CD8-positive, alpha-beta memory T cell (primary cell): Measurements from ENCODE around the gene KRT77. TPM values are rescaled to one million over a fixed set of nuclear protein-coding genes. Genes with fewer than 3 reads are reported as not detected.

Source experiments
- CTCF ChIA-PET: fragments of 350-600 bp; sonication (Branson Sonifier 250); formaldehyde crosslinking; loops from one replicate; lab custom pipeline; 2021; ENCODE audit warnings: antibody characterized with exemption; lab: Charles Lee
- POLR2A ChIA-PET: fragments of 350-600 bp; sonication (Branson Sonifier 250); formaldehyde crosslinking; loops from one replicate; lab custom pipeline; 2021; ENCODE audit warnings: antibody characterized with exemption; lab: Charles Lee
- DNase-seq, 5 donors: peaks; one replicate each; pipeline versions ENCODE4 v3.0.0 to v3.0.0-alpha.2; 2020 to 2022; ENCODE audit warnings: mixed read lengths in 1 of 5
- H3K27ac ChIP-seq: one replicate; pipeline ENCODE4 v1.7.0; 2013; ENCODE audit warnings: low read depth, mild to moderate bottlenecking, low read length, moderate library complexity
- H3K27me3 ChIP-seq: 2 replicates; pipeline ENCODE4 v1.7.0; 2013; ENCODE audit warnings: low read length, mild to moderate bottlenecking; ENCODE audit not compliant: insufficient read depth, poor library complexity, severe bottlenecking
- H3K36me3 ChIP-seq: 2 replicates; pipeline ENCODE4 v1.7.0; 2013; ENCODE audit warnings: mild to moderate bottlenecking, low read length, moderate library complexity; ENCODE audit not compliant: insufficient read depth
- H3K4me1 ChIP-seq: 2 replicates; pipeline ENCODE4 v1.7.0; 2013; ENCODE audit warnings: mild to moderate bottlenecking, low read length, moderate library complexity; ENCODE audit not compliant: insufficient read depth
- H3K4me3 ChIP-seq: 2 replicates; pipeline ENCODE4 v1.7.0; 2013; ENCODE audit warnings: mild to moderate bottlenecking, low read length
- H3K9me3 ChIP-seq: 2 replicates; pipeline ENCODE4 v1.7.0; 2013; ENCODE audit warnings: mild to moderate bottlenecking, low read length
- H3K27ac Mint-ChIP-seq, 8 donors: one replicate each; pipeline ENCODE4 v1.8.0; 2020 to 2021; ENCODE audit warnings: mixed read lengths in 8 of 8, mild to moderate bottlenecking in 6 of 8, inconsistent platforms in 3 of 8, moderate library complexity in 3 of 8
- H3K27me3 Mint-ChIP-seq, 2 donors: one replicate each; pipeline ENCODE4 v1.8.0; 2020 to 2021; ENCODE audit warnings: mixed read lengths in 2 of 2, mild to moderate bottlenecking in 1 of 2, moderate library complexity in 1 of 2
- H3K36me3 Mint-ChIP-seq, 3 donors: one replicate each; pipeline ENCODE4 v1.8.0; 2020 to 2021; ENCODE audit warnings: mixed read lengths in 3 of 3, inconsistent platforms in 1 of 3, mild to moderate bottlenecking in 1 of 3
- H3K4me1 Mint-ChIP-seq, 3 donors: one replicate each; pipeline ENCODE4 v1.8.0; 2020 to 2021; ENCODE audit warnings: mixed read lengths in 3 of 3, inconsistent platforms in 1 of 3, mild to moderate bottlenecking in 1 of 3
- H3K4me3 Mint-ChIP-seq, 7 donors: one replicate each; pipeline ENCODE4 v1.8.0; 2020 to 2021; ENCODE audit warnings: mixed read lengths in 7 of 7, mild to moderate bottlenecking in 6 of 7, moderate library complexity in 4 of 7, inconsistent platforms in 2 of 7
- H3K9me3 Mint-ChIP-seq, 5 donors: one replicate each; pipeline ENCODE4 v1.8.0; 2020 to 2022; ENCODE audit warnings: mixed read lengths in 5 of 5, mild to moderate bottlenecking in 3 of 5, moderate library complexity in 2 of 5, inconsistent platforms in 1 of 5
- polyA plus RNA-seq: library from polyadenylated mRNA; unstranded; fragments of 300-500 nt; fragmentation: Illumina TruSeq; gene quantifications from one replicate; pipeline ENCODE4 v1.2.3, GENCODE V29; 2021
- total RNA-seq, 2 experiments: library from RNA; stranded (reverse); gene quantifications; one replicate each; pipeline ENCODE4 v1.2.3, GENCODE V29; 2021

The KRT77 gene
- total and polyA plus RNA-seq, 3 experiments from 2014 or later, result not detected

- Mint-ChIP-seq H3K27ac (peak overlapping the region in 6 of 8 donors; percentile 18 to 81 (median 62)), H3K9me3 (no peaks in the 10 kb centered on the region), H3K27me3 (peaks cover 7 to 34% of the 10 kb centered on the region in 2 donors), H3K36me3 (peaks cover 0 to 2% (median 0%) of the 10 kb centered on the region in 3 donors), H3K4me1 (peaks cover 23 to 46% (median 30%) of the 10 kb centered on the region in 3 donors), H3K4me3 (peak overlapping the region; percentile 85 to 97 (median 90))
- DNase-seq, result no peak
- Histone ChIP-seq H3K36me3 (no peaks in the 10 kb centered on the region), H3K9me3 (no peaks in the 10 kb centered on the region), H3K27ac (no peak overlapping the region), H3K4me1 (peaks cover 24% of the 10 kb centered on the region), H3K27me3 (no peaks in the 10 kb centered on the region), H3K4me3 (peak overlapping the region; percentile 46)
- CTCF ChIA-PET, result no interaction called here
- POLR2A ChIA-PET, result interaction anchor here (0.8 kb wide), 1 partner anchor 81 kb away, joined by 4 read pairs; no protein-coding TSS in a partner anchor
Observed at GRCh38 chr12:52690351-52691075, 12.8 kb downstream of the KRT77 start.

GRCh38 chr12:52689936-52690335 is 13.4 kb downstream of the KRT77 start:
- Histone ChIP-seq H3K4me1 (peaks cover 24% of the 10 kb centered on the region), H3K9me3 (no peaks in the 10 kb centered on the region), H3K27me3 (no peaks in the 10 kb centered on the region), H3K4me3 (no peak overlapping the region), H3K27ac (no peak overlapping the region), H3K36me3 (no peaks in the 10 kb centered on the region)
- H3K36me3 Mint-ChIP-seq, result peaks cover 0 to 2% (median 0%) of the 10 kb centered on the region in 3 donors
- ChIA-PET CTCF (no interaction called here), POLR2A (no interaction called here)
- H3K27me3 Mint-ChIP-seq, result peaks cover 9 to 33% of the 10 kb centered on the region in 2 donors
- peak overlapping the region in 3 of 8 donors; percentile 47 to 63 (median 61) for H3K27ac Mint-ChIP-seq
- H3K4me3 Mint-ChIP-seq, result peak overlapping the region in 6 of 7 donors; percentile 2 to 91 (median 45)
- DNase-seq, result no peak
- H3K4me1 Mint-ChIP-seq, result peaks cover 23 to 46% (median 30%) of the 10 kb centered on the region in 3 donors
- no peaks in the 10 kb centered on the region for H3K9me3 Mint-ChIP-seq

GRCh38 chr12:52689239-52689638 is 14.1 kb downstream of the KRT77 start:
- Histone ChIP-seq H3K27me3 (no peaks in the 10 kb centered on the region), H3K4me3 (no peak overlapping the region), H3K4me1 (peaks cover 24% of the 10 kb centered on the region), H3K9me3 (no peaks in the 10 kb centered on the region), H3K36me3 (no peaks in the 10 kb centered on the region), H3K27ac (no peak overlapping the region)
- H3K27me3 Mint-ChIP-seq, result peaks cover 9 to 34% of the 10 kb centered on the region in 2 donors
- peak overlapping the region in 1 of 7 donors; percentile 35 for H3K4me3 Mint-ChIP-seq
- CTCF ChIA-PET, result no interaction called here
- H3K9me3 Mint-ChIP-seq, result no peaks in the 10 kb centered on the region
- H3K4me1 Mint-ChIP-seq, result peaks cover 23 to 46% (median 30%) of the 10 kb centered on the region in 3 donors
- POLR2A ChIA-PET, result no interaction called here
- peaks cover 0 to 2% (median 0%) of the 10 kb centered on the region in 3 donors for H3K36me3 Mint-ChIP-seq
- no peak for DNase-seq
- H3K27ac Mint-ChIP-seq, result peak overlapping the region in 3 of 8 donors; percentile 17 to 61 (median 20)

- Mint-ChIP-seq H3K4me1 (peaks cover 23 to 46% (median 30%) of the 10 kb centered on the region in 3 donors), H3K27me3 (peaks cover 9 to 40% of the 10 kb centered on the region in 2 donors), H3K36me3 (peaks cover 0 to 2% (median 0%) of the 10 kb centered on the region in 3 donors), H3K27ac (peak overlapping the region in 2 of 8 donors; percentile 12 to 76), H3K4me3 (peak overlapping the region in 1 of 7 donors; percentile 20), H3K9me3 (no peaks in the 10 kb centered on the region)
- Histone ChIP-seq H3K9me3 (no peaks in the 10 kb centered on the region), H3K36me3 (no peaks in the 10 kb centered on the region), H3K4me1 (peaks cover 24% of the 10 kb centered on the region), H3K27me3 (no peaks in the 10 kb centered on the region), H3K27ac (no peak overlapping the region), H3K4me3 (no peak overlapping the region)
- ChIA-PET POLR2A (no interaction called here), CTCF (no interaction called here)
- no peak for DNase-seq
Observed at GRCh38 chr12:52688481-52688880, 14.8 kb downstream of the KRT77 start.

GRCh38 chr12:52687497-52688385 is 15.6 kb downstream of the KRT77 start:
- peaks cover 9 to 36% of the 10 kb centered on the region in 2 donors for H3K27me3 Mint-ChIP-seq
- no peaks in the 10 kb centered on the region for H3K9me3 Mint-ChIP-seq
- peaks cover 24% of the 10 kb centered on the region for H3K4me1 ChIP-seq
- no peaks in the 10 kb centered on the region for H3K27me3 ChIP-seq
- no peak for DNase-seq
- H3K4me3 ChIP-seq, result no peak overlapping the region
- H3K27ac ChIP-seq, result no peak overlapping the region
- ChIA-PET CTCF (no interaction called here), POLR2A (no interaction called here)
- H3K36me3 ChIP-seq, result no peaks in the 10 kb centered on the region
- H3K4me3 Mint-ChIP-seq, result peak overlapping the region in 1 of 7 donors; percentile 20
- H3K27ac Mint-ChIP-seq, result peak overlapping the region in 6 of 8 donors; percentile 4 to 77 (median 28)
- H3K4me1 Mint-ChIP-seq, result peaks cover 22 to 40% (median 28%) of the 10 kb centered on the region in 3 donors
- H3K9me3 ChIP-seq, result no peaks in the 10 kb centered on the region
- no peaks in the 10 kb centered on the region for H3K36me3 Mint-ChIP-seq

GRCh38 chr12:52686756-52687487 is 16.4 kb downstream of the KRT77 start:
- no peak overlapping the region for H3K4me3 ChIP-seq
- no peaks in the 10 kb centered on the region for H3K36me3 Mint-ChIP-seq
- no peaks in the 10 kb centered on the region for H3K9me3 Mint-ChIP-seq
- H3K27me3 Mint-ChIP-seq, result peaks cover 6 to 31% of the 10 kb centered on the region in 2 donors
- H3K27ac Mint-ChIP-seq, result peak overlapping the region in 3 of 8 donors; percentile 26 to 77 (median 30)
- no peak overlapping the region for H3K4me3 Mint-ChIP-seq
- no peak for DNase-seq
- no peaks in the 10 kb centered on the region for H3K36me3 ChIP-seq
- H3K4me1 ChIP-seq, result peaks cover 25% of the 10 kb centered on the region
- H3K27ac ChIP-seq, result no peak overlapping the region
- H3K9me3 ChIP-seq, result no peaks in the 10 kb centered on the region
- POLR2A ChIA-PET, result no interaction called here
- H3K27me3 ChIP-seq, result no peaks in the 10 kb centered on the region
- peaks cover 23 to 40% (median 28%) of the 10 kb centered on the region in 3 donors for H3K4me1 Mint-ChIP-seq
- CTCF ChIA-PET, result no interaction called here

- Mint-ChIP-seq H3K27me3 (peaks cover 6 to 31% of the 10 kb centered on the region in 2 donors), H3K9me3 (no peaks in the 10 kb centered on the region), H3K27ac (no peak overlapping the region), H3K4me1 (peaks cover 24 to 40% (median 28%) of the 10 kb centered on the region in 3 donors), H3K4me3 (no peak overlapping the region), H3K36me3 (no peaks in the 10 kb centered on the region)
- H3K27ac ChIP-seq, result no peak overlapping the region
- ChIA-PET POLR2A (no interaction called here), CTCF (no interaction called here)
- no peak for DNase-seq
- peaks cover 26% of the 10 kb centered on the region for H3K4me1 ChIP-seq
- H3K27me3 ChIP-seq, result no peaks in the 10 kb centered on the region
- no peaks in the 10 kb centered on the region for H3K36me3 ChIP-seq
- H3K9me3 ChIP-seq, result no peaks in the 10 kb centered on the region
- H3K4me3 ChIP-seq, result no peak overlapping the region
Observed at GRCh38 chr12:52686063-52686462, 17.3 kb downstream of the KRT77 start.
